Measurements from ENCODE around the gene STK4. TPM values are rescaled to one million over a fixed set of nuclear protein-coding genes. Genes with fewer than 3 reads are reported as not detected.

Gene STK4
- total RNA-seq, 5 donors from 2014 or later (not counting 1 experiment from before 2014, with no cell fraction given): 244 to 315 (median 271) TPM

DNA sequence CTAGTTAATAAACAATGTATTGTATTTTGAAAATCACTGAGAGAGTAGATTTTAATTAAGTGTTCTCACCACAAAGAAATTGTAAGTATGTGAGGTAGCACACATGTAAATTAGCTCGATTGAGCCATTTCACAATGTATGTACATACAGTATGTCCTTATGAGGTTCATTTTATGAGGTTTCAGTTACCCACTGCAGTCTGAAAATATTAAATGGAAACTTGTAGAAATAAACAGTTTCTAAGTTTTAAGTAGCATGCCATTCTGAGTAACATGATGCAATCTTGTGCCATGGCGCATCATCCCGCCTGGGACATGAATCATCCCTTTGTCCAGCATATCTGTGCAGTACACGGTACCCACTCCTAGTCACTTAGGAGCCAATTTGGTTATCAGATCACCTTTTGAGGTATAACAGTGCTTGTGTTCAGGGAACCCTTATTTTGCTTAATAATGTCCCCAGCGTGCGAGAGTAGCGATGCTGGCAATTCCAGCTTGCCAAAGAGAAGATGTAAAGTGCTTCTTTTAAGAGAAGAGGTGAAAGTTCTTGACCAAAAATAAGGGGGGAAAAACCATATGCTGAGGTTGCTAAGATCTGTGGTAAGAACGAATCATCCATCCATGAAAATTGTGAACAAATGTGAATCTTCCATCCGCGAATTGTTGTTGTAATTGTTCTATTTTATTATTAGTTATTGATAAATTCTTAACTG is 69.9 kb downstream of the STK4 start:
- ATAC-seq (replicated peaks in 1 of 4) (no peak), DNase-seq (peak in 1 of 35 experiments; percentile 20)
- 97% methylated on average over 5 of the region's 10 CpGs for WGBS (ENCODE audit: insufficient coverage)
- no peak overlapping the region for H3K27ac ChIP-seq (ENCODE audit: low read length)
- Mint-ChIP-seq H3K4me3 (no peak overlapping the region), H3K27me3 (no peaks in the 10 kb centered on the region), H3K36me3 (peaks cover 41% of the 10 kb centered on the region), H3K27ac (peak overlapping the region; percentile 24 to 50), H3K4me1 (peaks cover 83 to 93% (median 88%) of the 10 kb centered on the region in 3 donors), H3K9me3 (no peaks in the 10 kb centered on the region)
- peaks cover 10 to 20% of the 10 kb centered on the region in 2 experiments for H3K4me1 ChIP-seq (ENCODE audit: control insufficient read depth in 1 of 2, extremely low read depth in 1 of 2, insufficient read depth in 2 of 2, low read length in 2 of 2)
- CTCF ChIA-PET: interaction anchor here in 1 of 2 donors (0.6 to 1.6 kb wide), 2 partner anchors 40 to 43 kb away, joined by 3 read pairs; no protein-coding TSS in a partner anchor
- POLR2A ChIA-PET: interaction anchor here in 1 of 2 donors (0.5 to 0.7 kb wide), 2 partner anchors 22 to 709 kb away, joined by 3 read pairs; no protein-coding TSS in a partner anchor
- H3K27me3 ChIP-seq (replicated peaks in 1 of 2; ENCODE audit: control insufficient read depth in 2 of 2, extremely low read depth in 1 of 2, insufficient read depth in 2 of 2, low read length in 1 of 2): no peaks in the 10 kb centered on the region
- no peaks in the 10 kb centered on the region for H3K9me3 ChIP-seq
- no peak overlapping the region for H3K4me3 ChIP-seq (ENCODE audit: control insufficient read depth in 1 of 2, extremely low read depth in 1 of 2, low read length in 1 of 2)
- H3K36me3 ChIP-seq (ENCODE audit: control insufficient read depth in 2 of 2, extremely low read depth in 1 of 2, insufficient read depth in 1 of 2, low read length in 1 of 2): peaks cover 6 to 60% of the 10 kb centered on the region in 2 donors

DNA sequence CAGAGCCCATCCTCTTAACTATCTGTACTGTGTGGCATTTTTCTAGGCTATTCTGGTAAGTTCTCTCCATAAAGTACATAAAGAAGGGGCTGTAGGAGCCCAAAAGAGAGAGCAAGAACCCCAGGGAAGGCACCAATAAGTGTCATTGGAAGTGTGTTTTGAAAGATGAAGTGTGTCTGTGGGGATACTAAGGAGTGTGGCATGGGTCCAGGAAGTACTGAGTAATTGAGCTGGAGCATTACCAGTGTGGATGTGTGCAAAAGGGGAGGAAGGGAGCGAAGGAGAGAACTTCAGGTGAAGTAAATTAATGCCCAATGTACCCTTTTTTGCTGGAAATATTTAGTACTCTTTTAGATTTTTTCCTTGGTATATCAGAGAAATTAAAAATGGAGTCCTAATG is 70.7 kb downstream of the STK4 start:
- DNase-seq: no peak
- Mint-ChIP-seq H3K9me3 (no peaks in the 10 kb centered on the region), H3K36me3 (peaks cover 44% of the 10 kb centered on the region), H3K4me1 (peaks cover 88 to 93% (median 89%) of the 10 kb centered on the region in 3 donors), H3K4me3 (peak overlapping the region in 1 of 3 donors; percentile 14), H3K27me3 (no peaks in the 10 kb centered on the region), H3K27ac (peak overlapping the region; percentile 62 to 79)
- H3K36me3 ChIP-seq (ENCODE audit: control insufficient read depth in 2 of 2, extremely low read depth in 1 of 2, insufficient read depth in 1 of 2, low read length in 1 of 2): peaks cover 6 to 62% of the 10 kb centered on the region in 2 donors
- POLR2A ChIA-PET: no interaction called here
- no peak overlapping the region for H3K4me3 ChIP-seq (ENCODE audit: control insufficient read depth in 1 of 2, extremely low read depth in 1 of 2, low read length in 1 of 2)
- 80% methylated on average over 1 of the region's 1 CpG for WGBS (ENCODE audit: insufficient coverage)
- no peak overlapping the region for H3K27ac ChIP-seq (ENCODE audit: low read length)
- ATAC-seq (replicated peaks in 1 of 4): no peak
- H3K4me1 ChIP-seq (ENCODE audit: control insufficient read depth in 1 of 2, extremely low read depth in 1 of 2, insufficient read depth in 2 of 2, low read length in 2 of 2): peaks cover 12 to 17% of the 10 kb centered on the region in 2 experiments
- CTCF ChIA-PET: interaction anchor here in 1 of 2 donors (0.6 kb wide), 1 partner anchor 40 kb away, joined by 3 read pairs; no protein-coding TSS in a partner anchor
- H3K9me3 ChIP-seq: no peaks in the 10 kb centered on the region
- H3K27me3 ChIP-seq (replicated peaks in 1 of 2; ENCODE audit: control insufficient read depth in 2 of 2, extremely low read depth in 1 of 2, insufficient read depth in 2 of 2, low read length in 1 of 2): no peaks in the 10 kb centered on the region

DNA sequence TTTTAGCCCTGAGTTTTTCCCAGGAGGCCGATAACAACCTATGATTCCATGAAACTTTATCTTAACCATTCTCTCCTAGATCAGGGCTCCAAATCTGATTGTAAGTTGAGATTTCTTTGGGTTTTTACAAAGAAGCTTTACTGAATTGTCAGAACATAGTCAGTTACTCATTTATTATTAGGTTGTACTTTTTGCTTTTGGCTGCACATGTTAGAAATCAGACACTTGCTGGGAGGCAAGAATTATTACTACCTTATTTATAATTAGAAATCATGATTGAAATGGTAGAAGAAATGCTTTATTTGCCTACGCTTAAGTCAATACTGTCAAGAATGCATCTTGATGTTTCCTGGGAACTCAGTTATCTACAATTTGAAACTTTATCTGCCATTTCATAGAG is 71.3 kb downstream of the STK4 start:
- Histone ChIP-seq H3K27ac (ENCODE audit: low read length) (no peak overlapping the region), H3K4me3 (ENCODE audit: control insufficient read depth in 1 of 2, extremely low read depth in 1 of 2, low read length in 1 of 2) (no peak overlapping the region), H3K4me1 (ENCODE audit: control insufficient read depth in 1 of 2, extremely low read depth in 1 of 2, insufficient read depth in 2 of 2, low read length in 2 of 2) (peaks cover 12 to 13% of the 10 kb centered on the region in 2 experiments), H3K27me3 (replicated peaks in 1 of 2; ENCODE audit: control insufficient read depth in 2 of 2, extremely low read depth in 1 of 2, insufficient read depth in 2 of 2, low read length in 1 of 2) (no peaks in the 10 kb centered on the region), H3K9me3 (no peaks in the 10 kb centered on the region), H3K36me3 (ENCODE audit: control insufficient read depth in 2 of 2, extremely low read depth in 1 of 2, insufficient read depth in 1 of 2, low read length in 1 of 2) (peaks cover 6 to 63% of the 10 kb centered on the region in 2 donors)
- no peak overlapping the region for H3K4me3 Mint-ChIP-seq
- no peak for DNase-seq
- WGBS (ENCODE audit: insufficient coverage): no CpG with 5 or more reads among the region's 2 CpGs
- H3K9me3 Mint-ChIP-seq: no peaks in the 10 kb centered on the region
- POLR2A ChIA-PET: no interaction called here
- CTCF ChIA-PET: interaction anchor here in 1 of 2 donors (1.4 kb wide), 1 partner anchor 8 kb away, joined by 5 read pairs; no protein-coding TSS in a partner anchor
- ATAC-seq (replicated peaks in 1 of 4): no peak
- H3K27ac Mint-ChIP-seq: peak overlapping the region; percentile 16 to 72
- H3K27me3 Mint-ChIP-seq: no peaks in the 10 kb centered on the region
- peaks cover 87 to 93% (median 89%) of the 10 kb centered on the region in 3 donors for H3K4me1 Mint-ChIP-seq
- H3K36me3 Mint-ChIP-seq: peaks cover 44% of the 10 kb centered on the region

DNA sequence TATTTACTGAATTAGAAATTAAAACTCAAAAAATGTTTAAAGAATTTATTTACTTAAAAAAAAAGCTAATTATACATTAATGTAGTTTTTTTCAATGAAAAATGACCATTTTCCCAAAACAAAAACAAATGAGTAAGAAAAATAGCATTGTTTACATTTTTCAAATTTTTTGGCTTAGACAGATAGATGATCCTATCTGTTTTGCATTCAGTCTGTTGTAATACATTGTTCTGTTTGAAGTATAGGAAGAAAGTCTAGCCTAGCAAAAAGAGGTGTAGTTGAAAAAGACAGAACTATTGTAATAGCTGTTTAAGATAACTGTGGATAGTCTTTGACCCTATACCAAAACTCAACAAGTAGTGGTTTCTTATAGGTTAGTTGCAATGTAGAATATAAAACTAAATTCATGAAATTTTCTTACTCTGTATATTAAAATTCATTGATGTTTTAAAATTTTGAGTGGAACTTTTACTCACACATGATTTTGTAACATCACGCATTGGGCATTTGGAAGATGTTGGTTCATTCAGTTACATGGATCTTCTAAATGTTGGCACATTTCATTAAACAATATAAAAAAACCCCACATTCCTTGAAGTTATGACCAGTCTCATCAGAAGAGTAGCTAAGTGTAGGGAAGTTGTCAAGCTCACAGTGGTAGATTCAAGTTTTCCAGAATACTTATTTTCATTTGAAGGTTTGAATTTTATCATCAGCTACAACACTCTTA is 72.6 kb downstream of the STK4 start:
- Histone ChIP-seq H3K36me3 (ENCODE audit: control insufficient read depth in 2 of 2, extremely low read depth in 1 of 2, insufficient read depth in 1 of 2, low read length in 1 of 2) (peaks cover 6 to 59% of the 10 kb centered on the region in 2 donors), H3K4me1 (ENCODE audit: control insufficient read depth in 1 of 2, extremely low read depth in 1 of 2, insufficient read depth in 2 of 2, low read length in 2 of 2) (peaks cover 7 to 9% of the 10 kb centered on the region in 2 experiments), H3K27me3 (replicated peaks in 1 of 2; ENCODE audit: control insufficient read depth in 2 of 2, extremely low read depth in 1 of 2, insufficient read depth in 2 of 2, low read length in 1 of 2) (no peaks in the 10 kb centered on the region), H3K27ac (ENCODE audit: low read length) (peak overlapping the region; percentile 35), H3K4me3 (ENCODE audit: control insufficient read depth in 1 of 2, extremely low read depth in 1 of 2, low read length in 1 of 2) (no peak overlapping the region), H3K9me3 (no peaks in the 10 kb centered on the region)
- POLR2A ChIA-PET: interaction anchor here in 1 of 2 donors (0.6 kb wide), 1 partner anchor 11 kb away, joined by 3 read pairs; no protein-coding TSS in a partner anchor
- no peak overlapping the region for H3K4me3 Mint-ChIP-seq
- DNase-seq (no peak), ATAC-seq (replicated peaks in 1 of 4) (no peak)
- no peaks in the 10 kb centered on the region for H3K9me3 Mint-ChIP-seq
- H3K27me3 Mint-ChIP-seq: no peaks in the 10 kb centered on the region
- CTCF ChIA-PET: interaction anchor here in 1 of 2 donors (0.5 to 1.4 kb wide), 5 partner anchors 9 to 61 kb away, joined by 3 to 5 read pairs (median 3); no protein-coding TSS in a partner anchor
- WGBS (ENCODE audit: insufficient coverage): no CpG with 5 or more reads among the region's 1 CpG
- H3K36me3 Mint-ChIP-seq: peaks cover 47% of the 10 kb centered on the region
- H3K27ac Mint-ChIP-seq: peak overlapping the region; percentile 75
- H3K4me1 Mint-ChIP-seq: peaks cover 87 to 92% (median 89%) of the 10 kb centered on the region in 3 donors

DNA sequence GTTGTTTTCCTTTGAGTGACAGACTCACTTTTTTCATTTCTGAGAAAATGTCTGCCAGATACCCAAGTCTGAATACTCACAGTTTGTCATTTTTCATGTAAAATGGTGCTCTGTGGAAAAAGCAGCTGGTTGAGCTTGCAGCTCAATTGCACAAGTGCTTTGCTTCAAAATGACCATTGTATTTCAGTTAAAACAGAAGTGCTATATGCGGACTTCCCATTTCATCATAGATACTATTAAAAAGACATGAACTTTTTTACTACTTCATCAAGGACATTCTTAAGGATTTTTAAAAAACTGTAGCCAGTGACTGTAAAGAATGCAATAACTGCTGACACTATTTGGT is 73.1 kb downstream of the STK4 start:
- ChIA-PET CTCF (interaction anchor here in 1 of 2 donors (0.5 to 1.0 kb wide), 4 partner anchors 14 to 61 kb away, joined by 3 to 4 read pairs (median 3); no protein-coding TSS in a partner anchor), POLR2A (interaction anchor here in 1 of 2 donors (0.6 kb wide), 3 partner anchors 11 to 62 kb away, joined by 3 to 4 read pairs (median 3); no protein-coding TSS in a partner anchor)
- H3K4me3 Mint-ChIP-seq: no peak overlapping the region
- no peaks in the 10 kb centered on the region for H3K9me3 Mint-ChIP-seq
- Histone ChIP-seq H3K4me1 (ENCODE audit: control insufficient read depth in 1 of 2, extremely low read depth in 1 of 2, insufficient read depth in 2 of 2, low read length in 2 of 2) (peaks cover 6 to 11% of the 10 kb centered on the region in 2 experiments), H3K27ac (ENCODE audit: low read length) (peak overlapping the region; percentile 35), H3K4me3 (ENCODE audit: control insufficient read depth in 1 of 2, extremely low read depth in 1 of 2, low read length in 1 of 2) (no peak overlapping the region), H3K9me3 (no peaks in the 10 kb centered on the region), H3K27me3 (replicated peaks in 1 of 2; ENCODE audit: control insufficient read depth in 2 of 2, extremely low read depth in 1 of 2, insufficient read depth in 2 of 2, low read length in 1 of 2) (no peaks in the 10 kb centered on the region), H3K36me3 (ENCODE audit: control insufficient read depth in 2 of 2, extremely low read depth in 1 of 2, insufficient read depth in 1 of 2, low read length in 1 of 2) (peaks cover 6 to 57% of the 10 kb centered on the region in 2 donors)
- H3K36me3 Mint-ChIP-seq: peaks cover 50% of the 10 kb centered on the region
- ATAC-seq (replicated peaks in 1 of 4): no peak
- peak overlapping the region; percentile 75 for H3K27ac Mint-ChIP-seq
- no CpG with 5 or more reads among the region's 1 CpG for WGBS (ENCODE audit: insufficient coverage)
- H3K27me3 Mint-ChIP-seq: no peaks in the 10 kb centered on the region
- peaks cover 87 to 91% (median 89%) of the 10 kb centered on the region in 3 donors for H3K4me1 Mint-ChIP-seq
- no peak for DNase-seq
